GM19023 (cell line): ENCODE results near the gene GGT5.
"Not testable (repeated sequence)": the region's sequence is repeated elsewhere in the genome, so short reads cannot be mapped to it uniquely, and the experiment has no call there.

Source experiments
- ATAC-seq: cut with Tn5 transposase; IDR thresholded peaks from one replicate; pipeline ENCODE4 v1.9.1; 2021; ENCODE audit warnings: mild to moderate bottlenecking, moderate library complexity; ENCODE audit not compliant: unreplicated experiment

GGT5 gene

GRCh38 chr22:24233235-24233634 lies 11.6 kb downstream of the GGT5 start:
- ATAC-seq: no peak

- ATAC-seq: no peak
These were observed 12.2 kb downstream of the GGT5 start for GRCh38 chr22:24232725-24233124.

GRCh38 chr22:24232124-24232523 lies 12.8 kb downstream of the GGT5 start:
- no peak for ATAC-seq

- ATAC-seq: no peak
These were observed 13.2 kb downstream of the GGT5 start for GRCh38 chr22:24231706-24232105.

GRCh38 chr22:24230911-24231656 lies 13.8 kb downstream of the GGT5 start:
- ATAC-seq: no peak

- ATAC-seq: no peak
These were observed 18.9 kb downstream of the GGT5 start for GRCh38 chr22:24225951-24226350.

GRCh38 chr22:24225044-24225601 lies 19.8 kb downstream of the GGT5 start:
- ATAC-seq: no peak

GRCh38 chr22:24224468-24224867 lies 20.4 kb downstream of the GGT5 start:
- no peak for ATAC-seq

- ATAC-seq: no peak
These were observed 25.1 kb downstream of the GGT5 start for GRCh38 chr22:24219750-24220149.

- ATAC-seq: no peak
These were observed 27.5 kb downstream of the GGT5 start for GRCh38 chr22:24217384-24217783.

GRCh38 chr22:24216541-24217209 lies 28.2 kb downstream of the GGT5 start:
- ATAC-seq: no peak

- ATAC-seq: no peak
These were observed 30.2 kb downstream of the GGT5 start for GRCh38 chr22:24214467-24215285.

GRCh38 chr22:24213111-24213510 lies 31.8 kb downstream of the GGT5 start:
- not testable (repeated sequence) for ATAC-seq

GRCh38 chr22:24211716-24212115 lies 33.2 kb downstream of the GGT5 start:
- not testable (repeated sequence) for ATAC-seq

GRCh38 chr22:24210409-24210808 lies 34.5 kb downstream of the GGT5 start:
- not testable (repeated sequence) for ATAC-seq

- no peak for ATAC-seq
These were observed 35.2 kb downstream of the GGT5 start for GRCh38 chr22:24209687-24210086.

- ATAC-seq: no peak
These were observed 35.9 kb downstream of the GGT5 start for GRCh38 chr22:24209016-24209415.

- no peak for ATAC-seq
These were observed 36.7 kb downstream of the GGT5 start for GRCh38 chr22:24208012-24208749.

- ATAC-seq: no peak
These were observed 37.4 kb downstream of the GGT5 start for GRCh38 chr22:24207264-24208011.
